ENCODE data around the gene CPT1B.
"Not testable (repeated sequence)": the region's sequence is repeated elsewhere in the genome, so short reads cannot be mapped to it uniquely, and the experiment has no call there.

Gene CPT1B

GRCh38 chr22:50527921-50528681, 50.1 kb downstream of the CPT1B start:
- no peak for DNase-seq (ENCODE audit: low read depth)

- DNase-seq (ENCODE audit: low read depth), result peak; percentile 74
These were observed 51.1 kb downstream of the CPT1B start for GRCh38 chr22:50526834-50527801.

- DNase-seq (ENCODE audit: low read depth), result peak; percentile 77
These were observed 52.0 kb downstream of the CPT1B start for GRCh38 chr22:50526108-50526833.

- no peak for DNase-seq (ENCODE audit: low read depth)
These were observed 52.4 kb downstream of the CPT1B start for GRCh38 chr22:50525858-50526107.

GRCh38 chr22:50525104-50525857, 52.9 kb downstream of the CPT1B start, which contains the start of gene SCO2:
TSS of gene SCO2 (minus strand) at chr22:50525598. CDS start at chr22:50524411, 1,187 bp downstream.
- DNase-seq (ENCODE audit: low read depth), result peak; percentile 91

- no peak for DNase-seq (ENCODE audit: low read depth)
These were observed 53.5 kb downstream of the CPT1B start for GRCh38 chr22:50524676-50525103.

- DNase-seq (ENCODE audit: low read depth), result no peak
These were observed 54.2 kb downstream of the CPT1B start for GRCh38 chr22:50523806-50524675.

GRCh38 chr22:50523458-50523805, 54.8 kb downstream of the CPT1B start:
- no peak for DNase-seq (ENCODE audit: low read depth)

- DNase-seq (ENCODE audit: low read depth), result no peak
These were observed 55.3 kb downstream of the CPT1B start for GRCh38 chr22:50522806-50523438.

GRCh38 chr22:50522208-50522805, 55.9 kb downstream of the CPT1B start:
- no peak for DNase-seq (ENCODE audit: low read depth)

GRCh38 chr22:50521710-50522109, 56.5 kb downstream of the CPT1B start:
- DNase-seq (ENCODE audit: low read depth), result no peak

- no peak for DNase-seq (ENCODE audit: low read depth)
These were observed 57.3 kb downstream of the CPT1B start for GRCh38 chr22:50520826-50521453.

GRCh38 chr22:50520184-50520583, 58.0 kb downstream of the CPT1B start:
- not testable (repeated sequence) for DNase-seq (ENCODE audit: low read depth)

- no peak for DNase-seq (ENCODE audit: low read depth)
These were observed 59.1 kb downstream of the CPT1B start for GRCh38 chr22:50519151-50519550.
